PFSK-1 (cell line): Measurements from ENCODE around the gene RAD51B.

Experiments used
- FOXP2 ChIP-seq: optimal IDR thresholded peaks from 2 replicates; pipeline ENCODE3; 2011; ENCODE audit warnings: borderline replicate concordance, control low read depth, inconsistent platforms; ENCODE audit not compliant: insufficient read depth; ENCODE audit errors: extremely low read length, extremely low read depth
- POLR2AphosphoS5 ChIP-seq: IDR thresholded peaks from 2 replicates; pipeline ENCODE4 v1.6.1; 2012; ENCODE audit warnings: low read depth, mild to moderate bottlenecking, control low read depth, low read length, moderate library complexity
- REST ChIP-seq, 2 experiments: IDR thresholded peaks; 2 replicates each; pipeline versions ENCODE4 v1.6.1 to v1.8.0; 2011 to 2012; ENCODE audit warnings: low read depth in 2 of 2, low read length in 2 of 2, control low read depth in 1 of 2, inconsistent platforms in 1 of 2, mild to moderate bottlenecking in 1 of 2, moderate library complexity in 1 of 2; ENCODE audit not compliant: insufficient read depth in 1 of 2
- SIN3A ChIP-seq: IDR thresholded peaks from 2 replicates; pipeline ENCODE4 v1.6.1; 2012; ENCODE audit warnings: mild to moderate bottlenecking, low read length, moderate library complexity, borderline replicate concordance; ENCODE audit not compliant: insufficient read depth
- TAF1 ChIP-seq: IDR thresholded peaks from 2 replicates; pipeline ENCODE4 v1.6.1; 2012; ENCODE audit warnings: low read length, control low read depth, borderline replicate concordance; ENCODE audit not compliant: insufficient read depth

RAD51B gene

DNA sequence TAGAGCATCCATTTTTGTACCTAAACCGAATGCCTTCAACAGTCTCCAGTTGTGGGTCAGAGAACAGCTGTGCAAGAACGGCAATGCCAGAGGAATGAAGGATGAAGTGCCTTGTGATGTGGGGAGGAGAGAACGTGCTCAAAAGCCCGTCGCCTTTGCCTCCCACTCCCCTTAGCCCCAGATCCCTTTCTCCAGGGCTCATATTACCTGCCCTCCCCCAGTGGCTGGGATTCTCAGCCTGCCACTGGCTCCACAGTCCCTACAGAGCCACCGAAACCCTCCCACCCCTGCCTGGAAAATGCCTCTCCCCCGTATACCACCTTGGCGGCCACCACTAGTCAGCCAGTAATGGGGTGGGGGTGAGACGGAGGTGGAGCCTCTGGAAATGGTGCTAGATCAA, 814.8 kb downstream of the RAD51B start:
- TF ChIP-seq FOXP2 (no peak), TAF1 (no peak)

DNA sequence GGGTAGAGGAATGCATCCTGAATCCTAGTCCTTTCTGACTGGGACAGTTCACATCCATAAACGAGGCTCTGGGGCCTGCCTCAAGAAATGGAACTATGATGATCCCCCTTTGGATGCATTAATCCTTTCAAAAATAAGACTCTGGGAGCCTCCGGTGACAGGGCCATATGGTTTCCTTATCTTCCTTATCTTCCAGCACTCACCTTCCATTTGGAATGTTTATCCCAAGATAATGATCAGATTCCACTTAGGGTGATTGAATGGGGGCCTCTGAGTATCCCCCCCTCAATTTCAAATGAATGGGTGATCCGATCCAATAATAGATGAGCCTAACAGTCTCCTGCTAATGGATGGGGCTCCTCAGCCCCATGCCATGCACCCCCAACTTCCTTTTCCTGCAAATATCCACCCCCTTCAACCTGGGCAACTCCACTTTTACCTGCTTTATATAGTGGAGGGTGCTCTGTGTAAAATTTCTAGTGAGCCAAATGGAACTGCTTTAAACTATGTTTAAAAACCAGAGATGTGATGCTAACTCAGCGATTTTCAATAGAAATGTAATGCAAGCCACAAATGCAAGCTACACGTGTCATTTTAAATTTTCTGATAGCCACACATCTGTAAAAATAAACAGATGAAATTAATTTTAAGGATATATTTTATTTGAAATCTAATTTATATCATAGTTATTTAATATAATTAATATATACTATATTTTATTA, 815.5 kb downstream of the RAD51B start:
- TF ChIP-seq SIN3A (no peak), FOXP2 (no peak), TAF1 (no peak), REST (IDR thresholded peaks at IDR 0.05; ENCODE audit: insufficient read depth in 1 of 2, low read depth in 2 of 2, low read length in 2 of 2) (no peak), POLR2AphosphoS5 (no peak)

- TF ChIP-seq POLR2AphosphoS5, result no peak
- no peak for TF ChIP-seq SIN3A
- no peak for TF ChIP-seq TAF1
- no peak for TF ChIP-seq FOXP2
- TF ChIP-seq REST (IDR thresholded peaks at IDR 0.05; ENCODE audit: insufficient read depth in 1 of 2, low read depth in 2 of 2, low read length in 2 of 2), result no peak
These were observed 817.0 kb downstream of the RAD51B start for GRCh38 chr14:68636597-68636996.

GRCh38 chr14:68637106-68638021, 817.8 kb downstream of the RAD51B start:
- TF ChIP-seq POLR2AphosphoS5 (no peak), REST (IDR thresholded peaks at IDR 0.05; ENCODE audit: insufficient read depth in 1 of 2, low read depth in 2 of 2, low read length in 2 of 2) (no peak), SIN3A (no peak), FOXP2 (no peak), TAF1 (no peak)

- TF ChIP-seq SIN3A (no peak), FOXP2 (no peak), TAF1 (no peak), POLR2AphosphoS5 (no peak), REST (IDR thresholded peaks at IDR 0.05; ENCODE audit: insufficient read depth in 1 of 2, low read depth in 2 of 2, low read length in 2 of 2) (no peak)
These were observed 818.8 kb downstream of the RAD51B start for GRCh38 chr14:68638141-68638999.
